Measurements from ENCODE around the gene LARP1. TPM values are rescaled to one million over a fixed set of nuclear protein-coding genes. Genes with fewer than 3 reads are reported as not detected.

Gene LARP1
- polyA plus RNA-seq = 100 to 1,000 TPM in 1 of 4 donors, 10 to 100 TPM in 3; 16.8 to 104 (median 43.0) TPM
- long read RNA-seq, donor 1, transcript LARP1-214 (2 exons, 287 nt) = major isoform, 6 of 45 reads
- long read RNA-seq, donor 1, partial matches to known transcripts = 39 of 45 reads
- long read RNA-seq, donor 1, other reads (novel, unspliced or antisense) = 0 of 45 reads
- long read RNA-seq, donor 2, partial matches to known transcripts = 13 of 13 reads
- long read RNA-seq, donor 2, other reads (novel, unspliced or antisense) = 0 of 13 reads
- long read RNA-seq, donor 3, partial matches to known transcripts = 12 of 17 reads
- long read RNA-seq, donor 3, other reads (novel, unspliced or antisense) = 0 of 17 reads
- long read RNA-seq, donor 4 = 0 reads
- long read RNA-seq, donor 5, partial matches to known transcripts = 17 of 19 reads
- long read RNA-seq, donor 5, other reads (novel, unspliced or antisense) = 0 of 19 reads
- long read RNA-seq, donor 6, partial matches to known transcripts = 22 of 25 reads
- long read RNA-seq, donor 6, other reads (novel, unspliced or antisense) = 0 of 25 reads
- long read RNA-seq, donor 7, partial matches to known transcripts = 0 of 2 reads
- long read RNA-seq, donor 7, other reads (novel, unspliced or antisense) = 0 of 2 reads
- long read RNA-seq, donor 8, partial matches to known transcripts = 0 of 1 reads
- long read RNA-seq, donor 8, other reads (novel, unspliced or antisense) = 0 of 1 reads
- long read RNA-seq, donor 9, partial matches to known transcripts = 0 of 1 reads
- long read RNA-seq, donor 9, other reads (novel, unspliced or antisense) = 0 of 1 reads
- long read RNA-seq, donor 10, partial matches to known transcripts = 47 of 50 reads
- long read RNA-seq, donor 10, other reads (novel, unspliced or antisense) = 0 of 50 reads

- Histone ChIP-seq H3K27me3 (ENCODE audit: control insufficient read depth in 3 of 3, insufficient read depth in 3 of 3, low read length in 3 of 3) (no peaks in the 10 kb centered on the region), H3K27ac (ENCODE audit: low read depth in 1 of 3, low read length in 2 of 3) (peak within 1 kb of the TSS; percentile 89 to 96 (median 92)), H3K4me1 (ENCODE audit: control insufficient read depth in 3 of 3, insufficient read depth in 2 of 3, low read depth in 1 of 3, low read length in 2 of 3) (peaks cover 0 to 21% (median 6%) of the 10 kb centered on the region in 3 donors), H3K4me3 (ENCODE audit: low read depth in 1 of 3, low read length in 3 of 3) (peak within 1 kb of the TSS; percentile 73 to 99 (median 95)), H3K36me3 (ENCODE audit: control insufficient read depth in 3 of 3, insufficient read depth in 2 of 3, low read depth in 1 of 3, low read length in 3 of 3) (no peaks in the 10 kb centered on the region), H3K9me3 (ENCODE audit: control insufficient read depth in 2 of 2, insufficient read depth in 1 of 2, low read depth in 1 of 2, low read length in 1 of 2) (no peaks in the 10 kb centered on the region)
- FAIRE-seq (no peak), DNase-seq (peak; percentile 39 to 71)
- WGBS, 3 donors = 0 to 1% (median 1%) methylated on average over 37 to 75 of the region's 75 CpGs
Observed at GRCh38 chr5:154755361-154756008, at the start of gene LARP1. TSS of gene LARP1 (plus strand) at chr5:154755377. CDS start at chr5:154755758, 381 bp downstream.

- WGBS, 3 donors = 86 to 92% (median 88%) methylated on average over 1 of the region's 1 CpG
- Histone ChIP-seq H3K36me3 (ENCODE audit: control insufficient read depth in 3 of 3, insufficient read depth in 2 of 3, low read depth in 1 of 3, low read length in 3 of 3) (no peaks in the 10 kb centered on the region), H3K9me3 (ENCODE audit: control insufficient read depth in 2 of 2, insufficient read depth in 1 of 2, low read depth in 1 of 2, low read length in 1 of 2) (no peaks in the 10 kb centered on the region), H3K4me1 (ENCODE audit: control insufficient read depth in 3 of 3, insufficient read depth in 2 of 3, low read depth in 1 of 3, low read length in 2 of 3) (no peaks in the 10 kb centered on the region), H3K4me3 (ENCODE audit: low read depth in 1 of 3, low read length in 3 of 3) (no peak overlapping the region), H3K27ac (ENCODE audit: low read depth in 1 of 3, low read length in 2 of 3) (no peak overlapping the region), H3K27me3 (ENCODE audit: control insufficient read depth in 3 of 3, insufficient read depth in 3 of 3, low read length in 3 of 3) (no peaks in the 10 kb centered on the region)
- DNase-seq (no peak), FAIRE-seq (no peak)
Observed at GRCh38 chr5:154706416-154706815, 48.8 kb upstream of the LARP1 start.

- Histone ChIP-seq H3K4me1 (ENCODE audit: control insufficient read depth in 3 of 3, insufficient read depth in 2 of 3, low read depth in 1 of 3, low read length in 2 of 3) (peaks cover 0 to 1% (median 0%) of the 10 kb centered on the region in 3 donors), H3K27me3 (ENCODE audit: control insufficient read depth in 3 of 3, insufficient read depth in 3 of 3, low read length in 3 of 3) (no peaks in the 10 kb centered on the region), H3K27ac (ENCODE audit: low read depth in 1 of 3, low read length in 2 of 3) (no peak overlapping the region), H3K36me3 (ENCODE audit: control insufficient read depth in 3 of 3, insufficient read depth in 2 of 3, low read depth in 1 of 3, low read length in 3 of 3) (no peaks in the 10 kb centered on the region), H3K4me3 (ENCODE audit: low read depth in 1 of 3, low read length in 3 of 3) (no peak overlapping the region), H3K9me3 (ENCODE audit: control insufficient read depth in 2 of 2, insufficient read depth in 1 of 2, low read depth in 1 of 2, low read length in 1 of 2) (no peaks in the 10 kb centered on the region)
- FAIRE-seq (no peak), DNase-seq (no peak)
- 91 to 94% (median 93%) methylated on average over 5 of the region's 5 CpGs for WGBS, 3 donors
Observed at GRCh38 chr5:154707641-154708040, 47.5 kb upstream of the LARP1 start.

GRCh38 chr5:154708207-154708606, 47.0 kb upstream of the LARP1 start:
- 78 to 84% (median 83%) methylated on average over 6 of the region's 6 CpGs for WGBS, 3 donors
- FAIRE-seq = no peak
- Histone ChIP-seq H3K4me1 (ENCODE audit: control insufficient read depth in 3 of 3, insufficient read depth in 2 of 3, low read depth in 1 of 3, low read length in 2 of 3) (peaks cover 0 to 7% (median 0%) of the 10 kb centered on the region in 3 donors), H3K4me3 (ENCODE audit: low read depth in 1 of 3, low read length in 3 of 3) (no peak overlapping the region), H3K36me3 (ENCODE audit: control insufficient read depth in 3 of 3, insufficient read depth in 2 of 3, low read depth in 1 of 3, low read length in 3 of 3) (no peaks in the 10 kb centered on the region), H3K27ac (ENCODE audit: low read depth in 1 of 3, low read length in 2 of 3) (no peak overlapping the region), H3K9me3 (ENCODE audit: control insufficient read depth in 2 of 2, insufficient read depth in 1 of 2, low read depth in 1 of 2, low read length in 1 of 2) (no peaks in the 10 kb centered on the region), H3K27me3 (ENCODE audit: control insufficient read depth in 3 of 3, insufficient read depth in 3 of 3, low read length in 3 of 3) (no peaks in the 10 kb centered on the region)
- no peak for DNase-seq

- no peak for DNase-seq
- WGBS, 3 donors = 84 to 89% (median 86%) methylated on average over 5 of the region's 5 CpGs
- FAIRE-seq = no peak
- no peaks in the 10 kb centered on the region for H3K36me3 ChIP-seq (ENCODE audit: control insufficient read depth in 3 of 3, insufficient read depth in 2 of 3, low read depth in 1 of 3, low read length in 3 of 3)
- no peak overlapping the region for H3K27ac ChIP-seq (ENCODE audit: low read depth in 1 of 3, low read length in 2 of 3)
- no peaks in the 10 kb centered on the region for H3K9me3 ChIP-seq (ENCODE audit: control insufficient read depth in 2 of 2, insufficient read depth in 1 of 2, low read depth in 1 of 2, low read length in 1 of 2)
- peaks cover 0 to 12% (median 2%) of the 10 kb centered on the region in 3 donors for H3K4me1 ChIP-seq (ENCODE audit: control insufficient read depth in 3 of 3, insufficient read depth in 2 of 3, low read depth in 1 of 3, low read length in 2 of 3)
- H3K4me3 ChIP-seq (ENCODE audit: low read depth in 1 of 3, low read length in 3 of 3) = no peak overlapping the region
- no peaks in the 10 kb centered on the region for H3K27me3 ChIP-seq (ENCODE audit: control insufficient read depth in 3 of 3, insufficient read depth in 3 of 3, low read length in 3 of 3)
Observed at GRCh38 chr5:154708846-154709245, 46.3 kb upstream of the LARP1 start.

- Histone ChIP-seq H3K4me1 (ENCODE audit: control insufficient read depth in 3 of 3, insufficient read depth in 2 of 3, low read depth in 1 of 3, low read length in 2 of 3) (peaks cover 0 to 19% (median 2%) of the 10 kb centered on the region in 3 donors), H3K9me3 (ENCODE audit: control insufficient read depth in 2 of 2, insufficient read depth in 1 of 2, low read depth in 1 of 2, low read length in 1 of 2) (no peaks in the 10 kb centered on the region), H3K4me3 (ENCODE audit: low read depth in 1 of 3, low read length in 3 of 3) (no peak overlapping the region), H3K27me3 (ENCODE audit: control insufficient read depth in 3 of 3, insufficient read depth in 3 of 3, low read length in 3 of 3) (no peaks in the 10 kb centered on the region), H3K36me3 (ENCODE audit: control insufficient read depth in 3 of 3, insufficient read depth in 2 of 3, low read depth in 1 of 3, low read length in 3 of 3) (no peaks in the 10 kb centered on the region), H3K27ac (ENCODE audit: low read depth in 1 of 3, low read length in 2 of 3) (no peak overlapping the region)
- no peak for FAIRE-seq
- no peak for DNase-seq
- WGBS, 3 donors = 85 to 92% (median 86%) methylated on average over 15 of the region's 15 CpGs
Observed at GRCh38 chr5:154709368-154710305, 45.5 kb upstream of the LARP1 start.

DNA sequence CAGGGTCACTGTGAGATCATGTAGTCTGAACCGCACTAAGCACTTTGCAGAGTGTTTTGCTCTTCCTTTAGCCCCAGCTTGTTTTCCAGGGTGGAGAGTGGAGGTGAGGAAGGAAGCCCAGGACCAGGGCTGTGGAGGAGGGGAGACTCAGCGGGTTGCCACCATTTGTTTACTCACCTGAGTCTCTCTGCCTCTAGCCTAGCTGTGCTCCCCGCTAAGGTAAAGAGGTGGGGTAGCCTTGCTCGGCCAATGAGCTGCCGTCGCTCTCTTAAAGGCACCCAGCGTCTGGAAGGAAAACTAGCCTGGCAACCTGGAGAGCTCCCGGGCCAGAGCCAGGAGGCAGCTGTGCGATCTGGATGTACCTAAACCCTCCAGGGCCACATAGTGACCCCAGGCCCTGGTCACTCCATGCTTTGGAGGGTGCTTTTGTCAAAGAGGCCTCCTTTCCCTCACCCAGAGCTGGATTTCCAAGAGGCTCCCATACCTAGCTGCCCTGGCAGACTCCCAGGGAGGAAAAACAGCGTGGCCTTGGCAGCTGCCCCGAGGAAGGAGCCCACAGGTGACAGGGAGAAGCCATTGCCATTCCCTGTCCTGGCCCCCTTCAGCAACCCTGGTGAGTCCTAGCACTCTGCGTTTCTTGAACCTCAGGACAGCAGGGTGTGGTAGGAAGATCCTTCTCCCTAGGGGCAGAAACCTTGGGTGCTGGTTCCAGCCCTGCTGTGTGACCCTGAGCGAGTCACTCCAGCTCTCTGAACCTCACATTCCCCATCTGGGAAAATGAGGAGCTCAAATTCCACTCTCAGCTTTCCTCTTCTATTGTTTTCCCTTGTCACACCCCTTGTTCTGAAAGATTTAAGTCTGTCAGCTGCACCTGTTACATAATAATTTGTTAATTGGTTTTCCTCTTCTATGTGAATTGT, 42.4 kb upstream of the LARP1 start:
- peaks cover 0 to 19% (median 2%) of the 10 kb centered on the region in 3 donors for H3K4me1 ChIP-seq (ENCODE audit: control insufficient read depth in 3 of 3, insufficient read depth in 2 of 3, low read depth in 1 of 3, low read length in 2 of 3)
- H3K27me3 ChIP-seq (ENCODE audit: control insufficient read depth in 3 of 3, insufficient read depth in 3 of 3, low read length in 3 of 3) = no peaks in the 10 kb centered on the region
- DNase-seq = peak; percentile 67 to 91
- FAIRE-seq = no peak
- peak overlapping the region; percentile 31 to 88 (median 86) for H3K27ac ChIP-seq (ENCODE audit: low read depth in 1 of 3, low read length in 2 of 3)
- H3K36me3 ChIP-seq (ENCODE audit: control insufficient read depth in 3 of 3, insufficient read depth in 2 of 3, low read depth in 1 of 3, low read length in 3 of 3) = no peaks in the 10 kb centered on the region
- H3K4me3 ChIP-seq (ENCODE audit: low read depth in 1 of 3, low read length in 3 of 3) = peak overlapping the region in 2 of 3 donors; percentile 15 to 52
- 10 to 55% (median 34%) methylated on average over 13 of the region's 13 CpGs for WGBS, 3 donors
- no peaks in the 10 kb centered on the region for H3K9me3 ChIP-seq (ENCODE audit: control insufficient read depth in 2 of 2, insufficient read depth in 1 of 2, low read depth in 1 of 2, low read length in 1 of 2)
